Measurements from ENCODE around the gene ILKAP.

Gene ILKAP

DNA sequence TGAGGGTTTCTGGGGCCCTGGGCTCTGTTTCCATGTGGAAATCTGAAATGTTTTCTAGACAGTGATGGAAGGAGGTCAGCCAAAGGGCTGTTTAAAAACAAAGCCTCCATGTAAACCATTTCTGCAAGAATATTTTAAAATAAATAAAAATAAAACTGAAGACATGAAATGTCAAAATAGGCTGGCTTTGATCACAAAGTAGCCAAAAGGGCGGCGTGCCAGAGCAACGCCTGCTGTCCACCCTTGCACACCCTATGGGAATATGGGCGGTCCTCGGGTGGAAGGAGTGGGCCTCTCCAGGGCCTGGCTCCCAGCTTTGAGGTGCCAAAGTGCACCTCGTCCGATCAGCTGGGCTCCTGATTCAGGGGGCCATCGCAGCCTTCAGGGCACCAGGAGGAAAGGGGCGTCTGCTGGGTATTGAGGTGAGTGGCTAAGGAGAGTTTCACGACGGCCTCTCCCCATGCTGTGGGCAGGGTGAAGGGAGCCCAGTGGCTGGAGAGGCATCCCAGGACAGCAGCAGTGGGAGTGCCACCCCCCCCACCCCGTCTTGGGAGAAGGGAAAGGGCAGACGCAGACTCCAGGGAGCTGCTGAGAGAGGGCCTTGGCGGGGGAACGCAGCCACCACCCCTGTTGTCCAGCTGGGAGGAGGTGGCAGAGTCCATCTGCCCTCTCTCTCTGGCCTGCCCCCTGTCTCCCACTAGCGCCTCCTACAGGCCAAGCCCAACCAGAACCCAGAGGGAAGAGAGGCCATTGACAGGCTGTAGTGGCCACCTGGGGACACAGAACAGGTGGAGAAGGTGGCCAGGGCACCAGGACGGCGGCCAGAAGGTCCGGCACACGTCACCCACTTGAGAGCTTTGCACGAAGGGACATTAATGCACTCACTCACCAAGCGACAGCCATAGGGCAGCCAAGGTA is 50.5 kb downstream of the ILKAP start:
- DNase-seq (ENCODE audit: low read depth): no peak

DNA sequence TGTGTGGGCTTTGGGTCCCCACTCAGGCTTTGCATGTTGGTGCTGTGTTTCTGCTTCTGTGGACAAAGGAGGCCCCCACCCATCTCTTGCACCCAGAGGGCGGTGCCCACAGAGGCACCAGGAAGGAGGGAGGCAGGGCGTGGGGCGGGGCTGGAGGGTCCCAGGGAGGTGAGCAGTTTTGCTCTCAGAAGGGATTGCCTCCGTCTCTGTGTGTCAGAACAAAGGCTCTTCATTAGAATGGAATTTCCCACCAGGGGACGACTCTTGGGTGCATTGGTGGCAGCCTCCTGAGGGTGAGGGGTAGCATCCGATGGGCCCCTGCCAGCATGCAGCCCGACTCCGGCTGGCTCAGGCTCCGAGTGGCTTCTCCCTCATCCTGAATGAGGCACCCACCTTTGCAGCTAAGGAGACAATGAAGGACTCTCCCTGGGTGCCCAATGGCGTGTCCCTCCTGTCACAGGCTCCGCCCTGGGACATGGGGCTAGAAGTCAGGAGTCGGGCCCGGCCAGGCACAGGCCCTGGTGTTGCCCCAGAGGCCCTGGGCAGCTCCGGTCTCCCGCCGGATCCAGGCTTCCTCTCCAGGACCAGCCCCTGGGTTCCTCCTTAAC is 51.8 kb downstream of the ILKAP start:
- no peak for DNase-seq (ENCODE audit: low read depth)

DNA sequence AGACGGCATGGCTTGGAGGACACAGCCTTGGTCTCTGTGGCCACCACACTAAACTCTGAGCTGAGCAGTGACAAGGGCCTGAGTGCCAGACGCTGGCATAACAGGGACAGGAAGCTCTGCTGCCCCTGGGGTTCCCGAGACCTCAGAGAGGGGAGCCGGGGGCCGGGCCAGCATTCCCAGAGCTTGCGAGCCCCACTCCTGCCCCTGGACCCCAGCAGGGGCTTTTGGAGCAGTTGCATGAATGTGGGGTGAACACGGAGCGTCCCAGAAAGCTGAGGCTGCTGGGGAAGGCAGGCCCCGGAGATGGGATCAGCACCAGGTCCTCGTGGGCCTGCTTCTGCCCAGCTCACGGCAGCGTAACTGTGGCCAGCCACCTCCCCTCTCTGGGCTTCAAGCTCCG is 52.3 kb downstream of the ILKAP start:
- DNase-seq (ENCODE audit: low read depth): no peak

DNA sequence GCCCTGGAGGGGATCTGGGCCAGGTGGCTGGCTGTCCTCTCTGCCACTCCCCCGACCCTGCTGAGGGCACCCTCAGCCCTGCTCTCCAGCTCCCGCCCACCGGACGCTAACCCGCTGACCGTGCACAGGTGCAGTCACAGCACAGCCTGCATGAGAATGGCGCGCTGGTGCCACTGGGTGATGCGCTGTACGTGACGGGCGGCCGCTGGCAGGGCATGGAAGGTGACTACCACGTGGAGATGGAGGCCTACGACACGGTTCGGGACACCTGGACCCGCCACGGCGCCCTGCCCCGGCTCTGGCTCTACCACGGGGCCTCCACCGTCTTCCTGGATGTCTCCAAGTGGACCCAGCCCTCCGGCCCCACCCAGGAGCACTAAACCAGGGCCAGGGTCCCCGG is 52.8 kb downstream of the ILKAP start:
- DNase-seq (ENCODE audit: low read depth): no peak

DNA sequence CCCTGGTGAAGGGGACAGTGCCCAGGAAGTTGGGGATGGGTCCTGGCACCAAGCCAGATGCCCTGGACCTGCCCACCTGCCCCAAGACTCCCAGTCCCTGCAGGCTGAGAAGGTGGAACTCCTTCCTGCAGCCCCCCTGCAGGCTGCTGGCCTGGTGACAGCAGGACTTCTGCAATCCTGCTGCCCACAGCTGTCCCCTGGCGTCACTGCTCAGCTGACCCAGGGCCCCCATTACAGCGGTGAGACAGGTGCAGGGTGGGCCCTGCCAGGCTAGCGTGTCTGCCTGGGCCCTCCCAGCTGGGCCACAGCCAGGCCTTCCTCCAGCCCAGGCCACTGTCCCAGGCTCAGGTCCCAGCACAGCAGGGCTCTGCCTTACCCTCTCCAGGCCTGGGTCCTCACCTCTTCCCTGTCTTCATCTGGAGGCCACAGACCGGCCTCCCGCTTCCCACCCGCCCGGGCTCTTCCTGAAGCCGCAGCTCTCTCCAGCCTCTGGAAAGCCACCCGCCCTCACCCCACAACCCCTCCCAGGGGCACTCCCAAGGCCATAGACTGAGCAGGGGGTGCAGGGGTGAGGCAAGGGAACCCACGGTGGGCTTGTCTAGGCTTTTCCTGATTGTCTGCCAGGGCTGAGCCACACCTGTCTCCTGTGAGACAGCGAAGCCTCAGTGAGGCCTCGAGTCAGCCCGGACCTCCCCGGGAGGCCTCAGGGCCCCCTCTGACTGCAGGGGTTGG is 53.5 kb downstream of the ILKAP start:
- no peak for DNase-seq (ENCODE audit: low read depth)

DNA sequence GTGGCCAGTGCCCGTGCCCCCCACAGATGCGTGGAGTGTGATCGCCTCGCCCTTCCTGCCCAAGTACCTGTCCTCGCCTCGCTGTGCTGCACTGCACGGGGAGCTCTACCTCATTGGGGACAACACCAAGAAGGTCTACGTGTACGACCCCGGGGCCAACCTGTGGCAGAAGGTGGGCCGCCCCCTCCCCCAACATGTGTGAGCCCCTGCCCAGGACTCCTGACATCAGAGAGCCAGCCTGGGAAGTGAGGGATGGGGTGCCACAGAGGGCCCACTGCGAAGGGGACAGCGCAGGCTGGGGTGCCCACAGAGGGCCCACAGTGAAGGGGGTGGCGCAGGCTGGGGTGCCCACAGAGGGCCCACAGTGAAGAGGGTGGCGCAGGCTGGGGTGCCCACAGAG is 54.5 kb downstream of the ILKAP start:
- DNase-seq (ENCODE audit: low read depth): no peak

DNA sequence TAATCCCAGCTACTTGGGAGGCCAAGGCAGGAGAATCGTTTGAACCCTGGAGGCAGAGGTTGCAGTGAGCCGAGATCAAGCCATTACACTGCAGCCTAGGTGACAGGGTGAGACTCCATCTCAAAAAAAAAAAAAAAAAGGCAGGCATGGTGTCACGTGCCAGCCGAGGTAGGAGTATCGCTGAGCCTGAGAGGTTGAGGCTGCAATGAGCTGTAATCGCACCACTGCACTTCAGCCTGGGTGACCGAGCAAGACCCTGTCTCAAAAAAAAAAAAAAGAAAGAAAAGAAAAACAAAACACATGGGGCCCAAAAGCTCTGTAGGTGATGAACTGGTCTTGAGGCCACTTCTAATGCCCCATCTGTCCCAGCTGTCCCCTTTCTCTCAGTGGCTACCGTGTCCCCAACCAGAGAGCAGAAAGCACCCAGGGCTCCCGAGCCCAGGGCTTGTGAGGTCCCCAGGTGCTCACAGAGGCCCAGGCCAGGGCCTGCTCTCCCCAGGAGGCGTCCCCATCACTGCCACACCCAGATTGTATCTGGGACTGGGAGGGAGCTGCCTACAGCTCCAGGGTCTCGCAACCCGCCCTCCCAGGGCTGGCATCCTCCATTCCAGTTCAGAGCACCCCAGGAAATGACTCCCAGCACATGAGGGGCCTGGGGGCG is 56.5 kb downstream of the ILKAP start:
- DNase-seq (ENCODE audit: low read depth): no peak

DNA sequence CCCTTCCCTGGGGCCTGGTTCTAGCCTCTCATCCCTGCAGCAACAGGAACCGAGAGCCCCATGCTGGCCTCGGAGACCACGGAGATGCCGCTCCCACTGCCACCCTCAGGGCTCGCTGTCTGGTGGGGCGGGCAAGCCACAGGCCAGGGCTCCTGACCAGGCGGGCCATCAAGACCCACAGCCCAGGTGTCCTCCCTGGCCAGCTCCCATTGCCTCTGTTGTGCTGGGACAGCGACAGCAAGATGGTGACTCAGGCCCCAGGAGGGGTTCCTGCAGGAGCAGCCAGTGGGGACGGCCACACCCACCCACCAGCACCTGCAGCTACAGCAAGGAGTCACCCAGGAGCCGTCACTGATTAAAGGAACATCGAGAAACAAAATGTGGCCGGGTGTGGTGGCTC is 57.6 kb downstream of the ILKAP start:
- DNase-seq (ENCODE audit: low read depth): no peak

DNA sequence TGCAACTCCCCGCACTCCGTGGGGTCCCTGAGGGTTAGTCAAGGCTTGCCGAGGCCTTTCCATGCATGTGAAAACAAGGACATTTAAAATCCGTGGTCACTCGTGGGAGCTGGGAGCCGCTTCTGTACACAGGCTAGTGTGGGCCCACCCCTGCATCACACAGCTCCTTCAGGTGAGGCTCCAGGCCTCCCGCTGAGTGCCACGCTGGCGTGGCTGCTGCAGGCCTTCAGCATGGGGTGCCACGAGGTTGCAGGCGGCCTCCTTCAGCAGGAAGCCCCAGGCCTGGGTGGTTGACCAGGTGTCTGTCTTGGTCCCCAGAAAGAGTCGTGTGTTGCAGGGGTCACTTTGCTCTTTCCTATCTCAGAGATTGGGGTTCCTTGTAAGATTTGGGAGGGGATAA is 58.4 kb downstream of the ILKAP start:
- DNase-seq (ENCODE audit: low read depth): no peak

DNA sequence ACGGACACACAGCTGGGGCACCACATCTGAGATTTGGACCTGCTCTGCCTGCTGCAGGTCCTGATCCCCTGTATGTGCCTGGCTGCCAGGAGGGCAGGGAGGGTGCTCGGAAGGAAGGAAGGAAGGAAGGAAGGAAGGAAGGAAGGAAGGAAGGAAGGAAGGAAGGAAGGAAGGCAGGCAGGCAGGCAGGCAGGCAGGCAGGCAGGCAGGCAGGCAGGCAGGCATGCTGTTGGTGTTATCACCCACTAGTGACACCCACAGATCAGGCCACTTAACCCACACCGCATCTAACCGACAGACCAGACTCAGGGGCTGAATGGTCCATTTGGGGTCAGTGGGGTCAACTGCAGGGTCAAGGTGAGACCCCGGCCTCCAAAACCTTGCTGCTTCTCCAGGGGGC is 59.2 kb downstream of the ILKAP start:
- no peak for DNase-seq (ENCODE audit: low read depth)

DNA sequence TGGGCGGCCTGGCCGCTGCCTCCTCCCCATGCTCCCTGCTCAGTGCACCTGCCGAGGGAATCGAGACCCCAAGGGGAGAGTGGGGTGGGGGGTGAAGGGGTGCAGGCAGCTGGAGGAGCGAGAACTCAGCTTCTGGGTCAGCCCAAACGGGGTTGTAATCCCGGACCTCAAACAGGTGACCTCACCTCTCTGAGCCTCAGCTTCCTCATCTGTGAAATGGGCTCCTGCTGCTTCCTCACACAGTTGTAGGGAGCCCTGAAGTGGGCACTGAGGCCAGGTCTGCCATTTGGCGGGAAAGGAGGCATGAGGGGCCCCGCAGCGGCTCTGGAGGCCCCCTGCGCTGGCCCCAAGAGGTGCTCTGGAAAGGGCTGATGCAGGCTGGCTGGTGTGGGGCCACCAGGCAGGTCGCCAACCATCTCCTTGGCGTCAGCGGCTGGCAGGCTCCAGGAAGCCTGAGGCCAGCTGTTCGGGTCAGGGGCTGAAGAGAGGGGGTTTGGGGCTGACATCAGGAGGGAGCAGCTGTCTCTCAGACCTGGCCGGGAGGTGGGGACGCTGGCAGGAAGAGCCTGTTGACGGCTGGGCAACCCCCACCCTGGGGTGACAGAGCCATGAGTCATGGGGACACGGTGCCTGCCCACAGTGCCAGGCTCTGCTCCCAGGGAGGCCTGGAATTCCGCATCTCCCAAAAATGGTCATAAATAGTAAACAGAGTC is 60.1 kb downstream of the ILKAP start:
- DNase-seq (ENCODE audit: low read depth): no peak

DNA sequence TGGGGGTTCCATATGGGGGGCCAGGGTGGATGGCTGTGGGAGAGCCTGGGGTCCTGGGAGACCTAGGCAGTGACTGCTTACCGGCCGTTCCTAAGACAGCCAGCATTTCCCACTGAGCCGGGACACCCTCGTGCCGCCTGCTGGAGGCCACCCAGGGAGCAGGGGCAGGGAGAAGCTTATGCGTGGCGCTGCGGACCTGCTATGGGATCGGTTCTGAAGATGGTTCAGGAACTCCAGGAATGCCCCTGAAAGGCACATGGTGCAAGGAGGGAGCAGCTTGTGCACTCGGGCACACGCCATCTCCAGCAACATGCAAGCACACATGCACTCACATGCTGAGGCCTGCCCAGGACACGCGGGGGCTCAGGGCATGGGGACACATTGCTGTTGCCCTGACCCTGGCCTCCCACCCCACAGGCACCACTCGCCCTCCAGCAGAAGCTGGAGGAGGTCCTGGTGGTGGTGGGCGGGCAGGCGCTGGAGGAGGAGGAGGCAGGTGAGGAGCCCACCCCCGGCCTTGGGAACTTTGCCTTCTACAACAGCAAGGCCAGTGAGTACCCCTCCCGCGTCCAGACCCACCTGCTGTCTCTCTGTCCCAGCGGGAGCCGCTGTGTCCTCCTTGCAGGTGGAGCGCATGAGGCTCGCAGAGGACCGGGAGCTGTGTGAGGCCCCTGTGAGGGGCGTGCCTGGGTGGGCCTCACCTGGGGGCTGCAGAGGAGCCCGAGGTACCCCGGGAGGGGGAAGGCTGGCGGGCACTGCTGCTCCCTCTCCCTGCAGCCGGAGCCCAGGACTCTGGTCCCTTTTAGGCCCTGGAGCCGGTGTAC is 60.9 kb downstream of the ILKAP start:
- DNase-seq (ENCODE audit: low read depth): no peak

DNA sequence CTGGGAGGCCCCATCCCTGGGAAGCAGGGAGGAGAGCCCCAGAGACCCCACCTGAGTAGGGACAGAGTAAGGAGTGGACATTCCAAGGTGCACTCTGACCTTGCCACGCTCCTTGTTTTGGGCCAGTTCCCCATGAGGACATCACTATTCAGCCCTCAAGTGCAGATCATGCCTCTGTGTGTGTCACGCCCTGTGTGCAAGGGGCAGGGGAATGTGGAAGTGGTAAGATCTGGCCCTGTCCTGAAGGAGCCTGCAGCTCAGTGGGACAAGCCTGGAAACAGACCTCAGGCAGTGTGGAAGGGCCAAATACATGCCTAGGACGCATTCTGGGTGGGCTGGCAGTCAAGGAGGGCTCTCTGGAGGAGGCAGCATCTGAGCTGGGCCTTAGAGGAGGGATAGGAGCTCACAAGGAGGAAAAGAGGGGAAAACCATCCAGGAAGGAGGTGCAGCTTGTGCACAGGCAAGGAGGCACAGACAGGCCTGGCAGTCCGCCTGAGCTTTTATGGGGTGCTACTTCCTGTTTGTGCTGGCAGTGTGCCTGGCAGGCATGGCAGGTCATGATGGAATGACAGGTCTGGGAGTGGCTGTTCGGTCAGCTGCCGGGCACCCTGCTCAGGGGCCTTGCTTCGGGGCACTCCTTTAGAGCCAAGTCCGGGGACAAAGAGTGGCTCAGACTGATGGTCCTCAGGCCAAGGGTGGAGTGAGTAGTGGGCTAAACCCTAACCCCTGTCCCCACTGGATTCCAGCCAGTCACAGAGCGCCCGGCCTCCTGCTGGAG is 61.8 kb downstream of the ILKAP start:
- DNase-seq (ENCODE audit: low read depth): no peak

DNA sequence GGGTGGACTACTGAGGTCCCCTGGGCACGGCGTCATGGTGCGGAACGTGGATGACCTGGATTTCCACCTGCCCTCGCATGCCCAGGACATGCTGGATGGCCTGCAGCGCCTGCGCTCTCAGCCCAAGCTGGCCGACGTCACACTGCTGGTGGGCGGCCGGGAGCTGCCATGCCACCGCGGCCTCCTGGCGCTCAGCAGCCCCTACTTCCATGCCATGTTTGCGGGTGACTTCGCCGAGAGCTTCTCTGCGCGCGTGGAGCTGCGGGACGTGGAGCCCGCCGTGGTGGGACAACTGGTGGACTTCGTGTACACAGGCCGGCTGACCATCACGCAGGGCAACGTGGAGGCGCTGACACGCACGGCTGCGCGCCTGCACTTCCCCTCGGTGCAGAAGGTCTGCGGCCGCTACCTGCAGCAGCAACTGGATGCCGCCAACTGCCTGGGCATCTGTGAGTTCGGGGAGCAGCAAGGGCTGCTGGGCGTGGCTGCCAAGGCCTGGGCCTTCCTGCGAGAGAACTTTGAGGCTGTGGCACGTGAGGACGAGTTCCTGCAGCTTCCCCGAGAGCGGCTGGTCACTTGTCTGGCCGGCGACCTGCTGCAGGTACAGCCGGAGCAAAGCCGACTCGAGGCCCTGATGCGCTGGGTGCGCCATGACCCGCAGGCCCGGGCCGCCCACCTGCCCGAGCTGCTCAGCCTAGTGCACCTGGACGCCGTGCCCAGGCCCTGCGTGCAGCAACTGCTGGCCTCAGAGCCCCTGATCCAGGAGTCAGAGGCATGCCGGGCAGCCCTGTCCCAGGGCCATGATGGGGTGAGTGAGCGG is 62.6 kb downstream of the ILKAP start:
- DNase-seq (ENCODE audit: low read depth): no peak

DNA sequence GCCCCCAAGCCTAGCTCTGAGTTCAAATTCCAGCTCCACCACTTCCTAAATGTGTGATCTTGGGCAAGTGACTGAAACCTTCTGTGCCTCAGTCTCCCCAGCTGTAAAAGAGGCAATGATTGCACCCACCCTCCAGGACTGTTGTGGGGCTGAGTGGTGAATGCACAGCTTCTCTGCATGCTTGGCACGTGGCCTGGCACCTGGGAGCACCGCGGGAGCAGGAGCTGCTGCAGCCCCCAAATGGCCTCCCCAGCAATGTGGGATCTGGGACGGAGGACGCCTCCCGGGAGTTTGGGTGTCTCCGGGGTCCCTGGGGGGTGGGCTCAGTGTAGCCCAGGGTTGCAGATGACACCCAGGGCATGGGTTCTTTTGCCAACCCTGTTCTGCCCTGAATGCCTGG is 63.5 kb downstream of the ILKAP start:
- DNase-seq (ENCODE audit: low read depth): no peak

DNA sequence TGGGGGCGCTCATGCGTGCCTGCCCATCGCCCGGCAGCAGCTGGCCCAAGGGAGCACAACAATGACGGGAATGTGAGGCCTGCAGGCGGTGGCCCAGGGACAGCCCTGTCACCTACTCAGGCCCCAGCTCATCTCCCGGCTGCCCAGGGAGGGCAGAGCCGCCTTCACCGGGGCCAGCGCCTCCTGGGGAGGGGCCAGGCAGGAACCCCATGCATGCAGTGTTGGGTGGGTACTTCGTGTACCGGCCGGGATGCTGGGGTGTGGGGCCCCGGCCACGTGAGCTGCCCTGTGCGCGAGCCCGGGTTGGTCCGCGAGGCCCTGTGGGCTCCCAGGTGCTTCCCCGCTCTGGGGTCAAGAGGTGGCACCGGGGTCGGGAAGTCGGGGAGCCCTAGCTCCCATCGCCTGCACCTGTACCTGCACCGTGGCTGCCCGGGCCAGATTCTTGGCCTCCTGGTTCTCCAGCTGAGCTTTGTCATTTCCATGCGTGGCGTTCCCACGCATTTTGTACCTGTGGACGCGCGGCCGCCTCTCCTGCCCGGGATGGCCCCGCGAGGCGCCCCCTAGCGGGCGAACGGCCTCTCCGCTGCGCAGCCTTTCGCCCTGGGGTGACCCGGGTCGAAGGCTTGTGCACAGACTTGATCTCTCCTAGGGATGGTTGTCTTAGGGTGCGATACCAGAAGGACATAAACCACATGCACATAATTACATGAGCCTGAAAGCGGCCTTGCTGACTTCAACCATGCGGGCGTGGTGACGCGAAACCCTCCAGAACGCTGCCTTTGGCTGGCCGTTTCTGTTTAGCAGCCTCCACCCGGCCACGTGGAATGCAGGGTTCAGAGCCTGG is 64.1 kb downstream of the ILKAP start:
- DNase-seq (ENCODE audit: low read depth): peak; percentile 7

DNA sequence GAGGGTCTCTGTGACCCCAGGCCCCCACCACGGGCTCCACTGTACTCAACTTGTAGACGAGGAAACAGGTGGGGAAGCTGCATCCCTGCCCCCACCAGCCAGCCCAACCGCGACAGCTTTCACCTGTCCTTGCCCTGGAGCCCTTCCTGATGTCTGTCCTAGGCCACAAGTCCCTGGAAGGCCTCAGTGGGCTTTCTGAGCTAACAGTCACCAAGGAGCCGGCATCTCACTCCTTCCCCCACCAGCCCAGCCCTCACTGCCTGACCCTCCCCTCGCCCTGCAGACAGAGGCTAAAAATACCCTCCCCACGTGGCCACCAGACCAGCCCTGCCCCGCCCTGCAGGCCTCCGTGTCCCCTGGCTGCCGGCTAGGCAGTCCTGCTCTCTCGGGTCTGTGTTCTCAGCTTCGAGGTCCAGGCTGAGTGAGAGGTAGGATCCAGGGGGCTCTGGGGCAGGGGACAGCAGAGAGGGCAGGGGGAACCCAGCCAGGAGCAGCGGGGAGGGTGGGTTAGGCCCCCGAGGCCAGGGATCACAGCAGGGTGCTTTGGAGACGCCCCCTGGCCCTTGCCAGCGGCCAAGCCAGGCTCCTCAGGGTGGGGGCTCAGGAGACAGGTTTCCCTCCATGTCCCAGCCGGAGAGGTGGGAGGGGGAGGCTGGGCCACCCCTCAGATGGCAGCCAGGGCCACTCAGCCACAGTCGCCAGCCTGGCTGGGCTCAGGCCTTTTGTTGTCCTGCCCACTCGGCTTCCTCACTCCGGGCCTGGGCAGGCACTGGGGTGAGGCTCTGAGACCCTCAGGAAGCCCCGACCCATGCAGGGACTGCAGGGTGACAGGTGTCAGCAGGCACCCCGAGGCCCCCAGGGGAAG is 64.9 kb downstream of the ILKAP start, which contains the start of gene KLHL30:
Gene KLHL30, plus strand, starts transcription at position 338 of the 865 bp plus-strand sequence. CDS start 2,087 bp downstream, outside the sequence.
- no peak for DNase-seq (ENCODE audit: low read depth)

Data from activated T-cell treated with anti-CD3 and anti-CD28 coated beads for 24 hours (primary cell).